ENCODE measurements around the gene MBD4. TPM values are rescaled to one million over a fixed set of nuclear protein-coding genes. Genes with fewer than 3 reads are reported as not detected.
A peak's percentile ranks its signal among the peaks of the same experiment; 100 is the strongest.

Gene MBD4
- total RNA-seq, 2 experiments from 2014 or later: 62.0 to 63.9 TPM

DNA sequence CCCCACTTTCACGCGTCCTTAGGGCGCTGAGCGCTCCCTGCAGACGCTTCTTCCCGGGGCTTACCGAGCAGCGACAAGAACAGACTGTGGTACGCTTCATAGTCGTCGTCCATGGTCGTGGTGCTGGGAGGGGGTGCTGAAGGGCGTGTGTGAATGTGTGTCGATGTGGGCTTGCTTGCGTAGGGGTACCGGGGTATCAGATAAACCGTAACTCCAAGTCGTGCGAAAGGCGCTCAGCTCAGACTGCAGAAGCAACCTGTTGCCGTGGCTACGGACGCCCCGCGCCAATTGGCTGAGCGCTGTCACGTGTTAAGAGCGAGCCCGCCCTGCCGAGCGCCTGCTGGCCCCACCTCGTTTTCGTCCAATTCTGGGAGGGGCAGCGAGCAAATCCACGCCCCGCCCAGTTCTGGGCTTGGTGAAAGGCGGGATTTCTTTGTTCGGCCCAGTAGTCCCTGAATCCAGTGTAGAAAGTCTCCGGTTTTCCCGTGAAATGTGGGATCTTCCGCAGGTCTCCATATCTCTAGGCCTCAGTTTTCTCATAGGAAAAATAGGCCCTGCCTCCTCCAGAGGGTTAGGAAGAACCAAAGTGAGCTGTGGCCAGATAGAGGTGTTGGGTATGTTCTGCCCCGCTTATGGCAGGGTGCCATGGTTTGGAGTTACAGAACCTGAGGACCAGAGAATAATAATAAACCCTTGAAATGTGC is 11.2 kb downstream of the MBD4 start, which contains the start of gene EFCAB12:
Gene EFCAB12, minus strand, starts transcription at position 261 of the 704 bp plus-strand sequence. Its CDS starts 148 bp downstream, at position 113.
- Mint-ChIP-seq H3K36me3 (ENCODE audit: low read depth) (peaks cover 37% of the 10 kb centered on the region), H3K4me1 (ENCODE audit: low read depth) (peaks cover 22% of the 10 kb centered on the region), H3K27me3 (no peaks in the 10 kb centered on the region), H3K9me3 (peaks cover 3% of the 10 kb centered on the region), H3K4me3 (peak within 1 kb of the TSS; percentile 78), H3K27ac (peak within 1 kb of the TSS; percentile 73)
- Histone ChIP-seq H3K4me1 (ENCODE audit: insufficient read depth, low read length) (peaks cover 15% of the 10 kb centered on the region), H3K4me3 (ENCODE audit: low read length) (peak within 1 kb of the TSS; percentile 66), H3K9me3 (ENCODE audit: control insufficient read depth in 1 of 2, insufficient read depth in 1 of 2, low read length in 2 of 2) (no peaks in the 10 kb centered on the region), H3K27ac (ENCODE audit: low read depth in 1 of 2, low read length in 2 of 2) (peak within 1 kb of the TSS in 1 of 2 donors; percentile 38), H3K36me3 (ENCODE audit: insufficient read depth, low read length) (peaks cover 37% of the 10 kb centered on the region), H3K27me3 (ENCODE audit: control insufficient read depth in 1 of 2, insufficient read depth in 2 of 2, low read length in 2 of 2) (no peaks in the 10 kb centered on the region)
- intact Hi-C loops (cut with DNase I, micrococcal nuclease): loop anchor here (1.0 to 2.0 kb wide), 2 partner anchors 12 to 30 kb away; partner anchors contain the start of gene IFT122 (in 1 of the 2)
- ChIA-PET CTCF (interaction anchor here (1.0 to 1.9 kb wide), 4 partner anchors 10 to 112 kb away, joined by 3 to 10 read pairs (median 4); no protein-coding TSS in a partner anchor), POLR2A (interaction anchor here (1.0 to 4.8 kb wide), 3 partner anchors 11 to 112 kb away, joined by 3 to 62 read pairs (median 10); partner anchors contain the start of genes IFT122 and MBD4)
- TF ChIP-seq, protein P1, sequence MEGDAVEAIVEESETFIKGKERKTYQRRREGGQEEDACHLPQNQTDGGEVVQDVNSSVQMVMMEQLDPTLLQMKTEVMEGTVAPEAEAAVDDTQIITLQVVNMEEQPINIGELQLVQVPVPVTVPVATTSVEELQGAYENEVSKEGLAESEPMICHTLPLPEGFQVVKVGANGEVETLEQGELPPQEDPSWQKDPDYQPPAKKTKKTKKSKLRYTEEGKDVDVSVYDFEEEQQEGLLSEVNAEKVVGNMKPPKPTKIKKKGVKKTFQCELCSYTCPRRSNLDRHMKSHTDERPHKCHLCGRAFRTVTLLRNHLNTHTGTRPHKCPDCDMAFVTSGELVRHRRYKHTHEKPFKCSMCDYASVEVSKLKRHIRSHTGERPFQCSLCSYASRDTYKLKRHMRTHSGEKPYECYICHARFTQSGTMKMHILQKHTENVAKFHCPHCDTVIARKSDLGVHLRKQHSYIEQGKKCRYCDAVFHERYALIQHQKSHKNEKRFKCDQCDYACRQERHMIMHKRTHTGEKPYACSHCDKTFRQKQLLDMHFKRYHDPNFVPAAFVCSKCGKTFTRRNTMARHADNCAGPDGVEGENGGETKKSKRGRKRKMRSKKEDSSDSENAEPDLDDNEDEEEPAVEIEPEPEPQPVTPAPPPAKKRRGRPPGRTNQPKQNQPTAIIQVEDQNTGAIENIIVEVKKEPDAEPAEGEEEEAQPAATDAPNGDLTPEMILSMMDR (IDR thresholded peaks at IDR 0.05): no peak
- DNase-seq: peak; percentile 79 to 95 (median 88)
- peak; percentile 95 for ATAC-seq (ENCODE audit: poor library complexity)

DNA sequence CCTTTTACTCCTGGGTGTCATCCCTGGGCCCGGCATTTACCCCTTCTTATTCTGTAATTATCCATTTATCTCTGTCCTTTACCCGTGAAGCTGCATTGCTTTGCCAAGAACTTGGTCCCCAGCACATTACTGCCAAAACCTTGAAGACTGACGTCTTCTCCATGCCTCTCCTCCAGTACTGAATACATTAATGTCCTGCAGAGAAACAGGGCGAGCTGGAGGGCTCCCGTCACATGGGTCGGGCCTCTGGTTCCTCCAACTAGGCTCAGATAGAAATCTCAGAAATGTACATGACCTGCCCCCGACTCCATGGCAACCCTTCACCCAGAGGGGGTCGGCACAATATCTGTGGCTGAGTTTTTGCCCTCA is 11.8 kb downstream of the MBD4 start:
- TF ChIP-seq, protein P1 (IDR thresholded peaks at IDR 0.05): no peak
- Mint-ChIP-seq H3K27ac (peak overlapping the region; percentile 73), H3K4me3 (peak overlapping the region; percentile 78), H3K9me3 (peaks cover 3% of the 10 kb centered on the region), H3K36me3 (ENCODE audit: low read depth) (peaks cover 32% of the 10 kb centered on the region), H3K27me3 (no peaks in the 10 kb centered on the region), H3K4me1 (ENCODE audit: low read depth) (peaks cover 22% of the 10 kb centered on the region)
- Histone ChIP-seq H3K9me3 (ENCODE audit: control insufficient read depth in 1 of 2, insufficient read depth in 1 of 2, low read length in 2 of 2) (no peaks in the 10 kb centered on the region), H3K4me1 (ENCODE audit: insufficient read depth, low read length) (peaks cover 15% of the 10 kb centered on the region), H3K4me3 (ENCODE audit: low read length) (peak overlapping the region; percentile 66), H3K27ac (ENCODE audit: low read depth in 1 of 2, low read length in 2 of 2) (peak overlapping the region in 1 of 2 donors; percentile 38), H3K36me3 (ENCODE audit: insufficient read depth, low read length) (peaks cover 32% of the 10 kb centered on the region), H3K27me3 (ENCODE audit: control insufficient read depth in 1 of 2, insufficient read depth in 2 of 2, low read length in 2 of 2) (no peaks in the 10 kb centered on the region)
- ChIA-PET CTCF (interaction anchor here (1.6 to 1.9 kb wide), 2 partner anchors 13 to 29 kb away, joined by 4 to 10 read pairs; no protein-coding TSS in a partner anchor), POLR2A (interaction anchor here (1.0 to 4.8 kb wide), 3 partner anchors 12 to 112 kb away, joined by 3 to 62 read pairs (median 10); partner anchors contain the start of genes IFT122 and MBD4)
- intact Hi-C loops (cut with DNase I, micrococcal nuclease): loop anchor here (1.0 to 2.0 kb wide), 2 partner anchors 12 to 29 kb away; partner anchors contain the start of gene IFT122 (in 1 of the 2)
- ATAC-seq (ENCODE audit: poor library complexity): peak; percentile 4
- peak in 1 of 14 experiments; percentile 3 for DNase-seq

DNA sequence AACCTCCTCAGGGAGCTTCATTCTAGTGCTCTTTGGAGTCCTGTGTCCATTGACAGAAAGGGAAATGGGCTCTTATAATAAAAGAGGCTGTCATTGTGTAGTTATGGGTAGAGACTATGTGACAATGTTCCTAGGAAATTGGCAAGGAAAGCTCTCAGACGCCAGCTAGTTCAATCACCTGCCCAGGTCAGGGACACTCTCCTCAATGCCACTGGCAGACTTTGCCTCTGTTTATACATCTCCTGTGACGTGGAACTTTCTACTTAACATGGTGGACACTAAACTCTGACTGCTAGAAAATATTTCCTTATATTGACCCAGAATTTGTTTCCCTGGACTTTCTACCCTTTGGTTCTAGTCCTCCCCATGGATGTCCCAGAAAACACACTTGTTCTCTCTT is 14.1 kb downstream of the MBD4 start:
- Histone ChIP-seq H3K9me3 (ENCODE audit: control insufficient read depth in 1 of 2, insufficient read depth in 1 of 2, low read length in 2 of 2) (no peaks in the 10 kb centered on the region), H3K36me3 (ENCODE audit: insufficient read depth, low read length) (peaks cover 9% of the 10 kb centered on the region), H3K27me3 (ENCODE audit: control insufficient read depth in 1 of 2, insufficient read depth in 2 of 2, low read length in 2 of 2) (no peaks in the 10 kb centered on the region), H3K4me1 (ENCODE audit: insufficient read depth, low read length) (peaks cover 15% of the 10 kb centered on the region), H3K4me3 (ENCODE audit: low read length) (no peak overlapping the region), H3K27ac (ENCODE audit: low read depth in 1 of 2, low read length in 2 of 2) (no peak overlapping the region)
- ChIA-PET CTCF (no interaction called here), POLR2A (no interaction called here)
- no peaks in the 10 kb centered on the region for H3K27me3 Mint-ChIP-seq
- H3K27ac Mint-ChIP-seq: no peak overlapping the region
- peaks cover 11% of the 10 kb centered on the region for H3K36me3 Mint-ChIP-seq (ENCODE audit: low read depth)
- H3K9me3 Mint-ChIP-seq: peaks cover 3% of the 10 kb centered on the region
- no peak overlapping the region for H3K4me3 Mint-ChIP-seq
- H3K4me1 Mint-ChIP-seq (ENCODE audit: low read depth): peaks cover 22% of the 10 kb centered on the region
- no peak for DNase-seq
- no peak for ATAC-seq (ENCODE audit: poor library complexity)
- TF ChIP-seq, protein P1 (IDR thresholded peaks at IDR 0.05): no peak
- intact Hi-C loops (cut with DNase I, micrococcal nuclease): no loop called here

Data from CD4-positive, alpha-beta T cell (primary cell).